ENCODE results near the gene LAMB4.

Gene LAMB4

DNA sequence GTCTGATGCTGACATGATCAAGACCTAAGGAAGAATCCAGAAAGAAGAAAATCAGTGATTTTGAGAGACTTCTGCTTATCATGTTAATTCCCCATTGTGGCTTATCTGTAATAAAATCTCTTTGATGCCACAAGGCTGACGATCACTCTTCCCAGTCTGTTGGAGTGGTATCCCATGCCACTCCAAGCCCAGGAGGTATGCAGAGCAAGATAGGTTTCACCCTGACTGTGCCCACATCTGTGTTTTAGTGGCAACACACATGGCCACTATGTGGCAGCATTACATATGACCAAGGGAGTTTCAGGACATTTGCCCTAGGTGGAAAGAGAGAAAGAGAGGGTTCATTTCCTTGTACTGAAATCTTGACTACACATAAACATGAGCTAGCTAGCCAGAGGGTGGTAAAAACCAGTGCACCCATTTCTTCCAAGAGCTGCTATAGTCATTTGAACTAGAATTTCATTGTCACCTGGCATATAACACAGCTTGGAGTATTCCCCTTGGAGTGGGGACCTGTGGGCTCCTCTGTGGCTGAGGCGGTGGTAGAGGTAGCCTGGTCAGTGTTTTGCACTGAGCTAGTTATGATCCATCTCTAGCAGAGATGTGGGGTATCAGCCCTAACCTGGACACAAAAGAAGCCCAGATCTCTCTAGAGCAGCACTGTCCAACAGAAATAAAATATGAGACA, 20.8 kb downstream of the LAMB4 start:
- DNase-seq (ENCODE audit: low read depth in 1 of 2, low spot score in 1 of 2), result no peak

- DNase-seq (ENCODE audit: low read depth in 1 of 2, low spot score in 1 of 2), result no peak
Measured at GRCh38 chr7:108108131-108108530, 22.0 kb downstream of the LAMB4 start.

DNA sequence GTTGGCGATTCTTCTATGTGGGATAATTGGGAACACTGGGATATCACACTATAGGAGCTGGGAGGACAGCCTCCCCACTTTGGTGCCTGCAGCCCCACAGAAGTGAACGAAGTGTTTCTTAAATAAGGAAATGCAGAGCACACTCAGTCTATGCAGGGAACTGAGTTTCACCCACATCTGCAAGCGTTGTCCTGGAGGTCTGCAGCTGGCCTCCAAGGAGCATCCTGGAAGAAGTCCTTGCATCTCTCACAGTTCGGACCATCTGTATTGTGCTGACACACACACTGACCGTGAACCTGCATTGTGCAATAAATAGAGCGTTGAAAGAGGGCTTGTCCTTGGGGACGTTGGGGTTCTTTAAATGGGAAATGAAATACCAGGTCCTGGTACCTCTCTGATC, 25.8 kb downstream of the LAMB4 start:
- DNase-seq (ENCODE audit: low read depth in 1 of 2, low spot score in 1 of 2), result no peak

- no peak for DNase-seq (ENCODE audit: low read depth in 1 of 2, low spot score in 1 of 2)
Measured at GRCh38 chr7:108103558-108104298, 26.4 kb downstream of the LAMB4 start.

GRCh38 chr7:108102671-108103312, 27.4 kb downstream of the LAMB4 start:
- no peak for DNase-seq (ENCODE audit: low read depth in 1 of 2, low spot score in 1 of 2)

GRCh38 chr7:108101759-108102158, 28.4 kb downstream of the LAMB4 start:
- DNase-seq (ENCODE audit: low read depth in 1 of 2, low spot score in 1 of 2), result no peak

DNA sequence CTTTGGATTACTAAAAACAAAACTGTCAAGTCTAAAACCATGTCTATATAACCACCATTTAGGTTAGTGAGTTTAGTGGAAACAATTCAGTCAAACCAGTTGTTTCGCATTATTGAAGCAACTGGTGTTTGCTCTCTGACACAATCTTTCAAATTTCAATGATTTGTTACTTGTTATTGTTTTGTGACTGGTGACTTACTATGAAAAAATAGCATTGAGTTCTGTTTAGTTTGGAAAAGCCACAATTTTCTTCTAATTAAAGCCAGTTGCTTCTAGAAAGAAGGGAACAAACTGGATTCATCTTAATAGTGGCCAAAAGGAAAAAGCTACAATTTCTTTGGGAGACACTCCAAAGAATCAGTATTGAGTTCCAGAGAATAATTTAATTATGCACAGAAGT, 30.4 kb downstream of the LAMB4 start:
- no peak for DNase-seq (ENCODE audit: low read depth in 1 of 2, low spot score in 1 of 2)

DNA sequence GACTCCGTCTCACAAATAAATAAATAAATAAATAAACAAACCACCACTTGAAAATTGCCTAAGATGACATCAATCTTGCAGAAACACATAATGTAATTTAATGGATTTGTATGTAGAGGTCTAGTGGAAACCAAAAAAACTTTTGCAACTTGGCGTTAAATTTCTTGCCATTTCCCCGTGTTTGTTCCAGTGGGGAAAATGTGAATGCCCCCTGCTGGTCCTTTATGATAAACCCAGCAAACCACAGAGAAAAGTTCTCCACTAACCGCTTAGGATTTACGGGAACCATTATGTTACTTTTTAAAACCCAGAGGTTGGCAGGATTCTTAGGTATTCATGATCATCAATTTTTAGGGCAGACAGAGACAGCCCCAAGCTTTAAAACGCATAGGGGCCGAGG, 32.5 kb downstream of the LAMB4 start:
- no peak for DNase-seq (ENCODE audit: low read depth in 1 of 2, low spot score in 1 of 2)

GRCh38 chr7:108096996-108097395, 33.2 kb downstream of the LAMB4 start:
- no peak for DNase-seq (ENCODE audit: low read depth in 1 of 2, low spot score in 1 of 2)

- no peak for DNase-seq (ENCODE audit: low read depth in 1 of 2, low spot score in 1 of 2)
Measured at GRCh38 chr7:108094933-108095710, 35.0 kb downstream of the LAMB4 start.

DNA sequence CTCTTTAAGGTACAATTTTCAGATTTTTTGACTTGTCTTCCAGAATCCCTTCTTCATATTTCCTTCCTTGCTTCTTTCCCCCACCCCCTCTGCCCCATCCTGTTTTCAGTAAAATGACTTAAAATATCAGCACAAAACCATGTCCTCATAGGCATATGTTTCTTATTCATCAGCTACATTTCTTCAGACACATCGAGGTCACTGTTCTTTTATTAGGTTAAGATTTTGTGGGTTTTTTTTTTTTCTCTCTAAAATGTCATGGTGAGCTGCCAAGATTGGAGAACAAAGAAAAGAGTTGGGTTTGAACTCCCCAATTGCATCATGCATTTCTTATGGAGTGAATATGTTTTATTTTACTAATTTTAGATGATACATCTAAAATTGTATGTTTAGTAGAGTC, 35.8 kb downstream of the LAMB4 start:
- no peak for DNase-seq (ENCODE audit: low read depth in 1 of 2, low spot score in 1 of 2)

GRCh38 chr7:108093851-108094331, 36.3 kb downstream of the LAMB4 start:
- DNase-seq (ENCODE audit: low read depth in 1 of 2, low spot score in 1 of 2), result no peak

DNA sequence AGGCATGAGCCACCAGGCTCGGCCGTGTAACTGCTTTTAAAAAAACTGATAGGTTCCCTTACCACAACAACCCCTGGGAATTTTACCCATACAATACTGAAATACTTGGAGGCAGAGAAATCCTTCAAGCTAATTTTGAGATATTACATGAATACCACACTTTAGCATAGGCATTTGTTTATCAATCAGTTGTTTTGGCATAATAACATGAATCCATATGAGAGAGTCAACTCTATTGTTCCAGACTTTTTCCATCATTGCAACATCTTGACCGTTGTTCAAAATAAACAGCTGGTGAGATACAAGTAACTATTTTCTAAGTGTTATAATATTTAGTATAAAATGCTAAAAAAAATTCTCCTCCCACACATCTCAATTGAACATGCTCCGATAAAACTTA, 36.8 kb downstream of the LAMB4 start:
- no peak for DNase-seq (ENCODE audit: low read depth in 1 of 2, low spot score in 1 of 2)

DNA sequence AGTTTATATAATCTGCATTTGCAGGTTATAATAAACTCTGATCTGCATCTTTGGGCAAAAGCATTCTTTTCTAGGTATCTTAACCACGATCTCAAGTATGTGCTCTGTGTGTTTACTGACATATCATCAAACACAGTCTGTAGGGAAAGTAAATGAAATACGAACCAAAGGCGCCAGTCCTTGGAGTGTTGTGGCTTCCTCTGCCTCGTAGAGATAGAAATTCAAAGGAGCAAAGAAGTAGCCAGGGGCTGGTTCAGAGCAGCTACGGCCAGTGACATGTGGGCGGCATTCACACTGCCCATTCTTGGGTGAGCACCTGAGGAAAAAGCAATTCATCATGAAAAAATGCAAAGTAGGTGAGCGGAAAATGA, 38.7 kb downstream of the LAMB4 start:
- no peak for DNase-seq (ENCODE audit: low read depth in 1 of 2, low spot score in 1 of 2)

- DNase-seq (ENCODE audit: low read depth in 1 of 2, low spot score in 1 of 2), result no peak
Measured at GRCh38 chr7:108090791-108091460, 39.2 kb downstream of the LAMB4 start.

- no peak for DNase-seq (ENCODE audit: low read depth in 1 of 2, low spot score in 1 of 2)
Measured at GRCh38 chr7:108089381-108089780, 40.8 kb downstream of the LAMB4 start.

- no peak for DNase-seq (ENCODE audit: low read depth in 1 of 2, low spot score in 1 of 2)
Measured at GRCh38 chr7:108088729-108089128, 41.4 kb downstream of the LAMB4 start.

DNA sequence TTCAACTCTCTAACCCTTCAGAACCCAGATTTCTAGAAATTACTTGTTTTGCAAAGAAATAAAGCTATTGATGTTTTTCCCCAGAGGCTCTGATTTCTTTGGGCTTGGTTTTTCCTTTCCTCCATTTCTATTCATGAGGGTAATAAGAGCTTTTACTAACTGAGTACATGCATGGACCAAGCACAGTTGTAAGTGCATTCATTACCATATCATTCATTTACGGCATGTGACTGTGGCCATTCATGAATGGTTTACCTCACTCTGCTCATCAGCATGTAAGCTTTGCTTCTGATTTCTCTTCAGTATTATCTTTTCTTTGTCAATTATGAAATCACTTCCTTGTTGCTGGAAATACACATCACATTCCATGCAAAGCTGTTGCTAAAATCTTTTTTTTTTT, 42.4 kb downstream of the LAMB4 start:
- no peak for DNase-seq (ENCODE audit: low read depth in 1 of 2, low spot score in 1 of 2)

DNA sequence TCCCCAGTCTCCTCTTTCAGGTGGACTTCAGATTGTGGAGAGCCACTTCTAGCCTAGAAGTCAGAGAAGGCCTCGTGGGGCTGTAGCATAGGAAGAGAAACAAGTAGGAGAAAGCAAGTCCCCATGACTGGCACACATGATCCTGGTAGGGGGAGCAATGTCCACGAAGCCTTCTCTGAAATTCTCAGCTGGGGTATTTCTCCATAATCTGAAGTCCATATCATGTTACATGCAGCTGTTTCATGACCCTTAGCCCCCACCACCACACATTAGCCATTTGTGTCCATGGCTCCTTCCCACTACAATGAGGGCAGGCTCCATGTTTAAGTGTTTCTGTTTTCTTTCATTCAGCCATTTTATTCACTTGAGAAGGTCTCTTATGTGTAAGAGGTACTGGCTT, 43.2 kb downstream of the LAMB4 start:
- DNase-seq (ENCODE audit: low read depth in 1 of 2, low spot score in 1 of 2), result no peak

DNA sequence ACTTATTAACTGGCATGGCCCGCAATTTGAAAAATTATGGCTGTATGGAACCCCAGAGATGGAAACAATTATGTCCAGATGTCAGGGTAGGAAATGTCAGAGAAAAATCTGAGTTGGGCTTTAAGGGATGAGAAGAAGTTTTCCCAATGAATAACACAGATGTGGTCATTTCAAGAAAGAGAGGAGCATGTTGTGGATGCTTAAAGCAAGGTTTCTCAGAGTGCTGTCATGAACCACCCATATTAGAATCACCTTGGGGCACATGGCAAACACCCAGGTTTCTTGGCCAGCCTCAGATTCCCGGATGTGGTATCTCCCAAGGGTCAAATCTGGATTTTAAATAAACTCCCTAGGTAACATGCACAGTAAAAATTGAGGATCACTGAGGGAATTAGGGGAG, 43.6 kb downstream of the LAMB4 start:
- no peak for DNase-seq (ENCODE audit: low read depth in 1 of 2, low spot score in 1 of 2)

DNA sequence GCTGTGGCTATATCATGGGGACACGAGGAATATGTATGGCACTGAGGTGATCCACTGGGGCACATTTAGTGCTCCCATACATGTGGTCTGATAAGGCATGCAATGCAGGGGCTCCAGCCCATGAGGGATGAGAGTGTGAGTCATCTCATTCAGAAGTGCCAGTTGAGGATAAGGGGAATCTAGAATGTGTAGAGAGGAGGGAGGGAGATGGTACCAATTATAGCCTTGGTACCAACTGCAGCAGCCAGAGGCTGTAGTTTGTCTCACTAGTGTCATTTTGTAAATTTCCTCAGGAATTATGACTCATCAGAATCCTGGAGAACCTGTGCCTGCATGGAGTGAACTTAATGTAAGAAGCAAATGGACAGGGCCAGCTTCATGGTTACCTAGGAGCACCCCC, 46.2 kb downstream of the LAMB4 start:
- DNase-seq (ENCODE audit: low read depth in 1 of 2, low spot score in 1 of 2), result no peak
